Smooth muscle cell (in vitro differentiated cells): ENCODE data around the gene GFI1B. TPM values are rescaled to one million over a fixed set of nuclear protein-coding genes. Genes with fewer than 3 reads are reported as not detected.

ENCODE experiments used
- DNase-seq: peaks from one replicate; lab custom pipeline; 2025; ENCODE audit not compliant: unreplicated experiment; lab: John Stamatoyannopoulos, UW
- H2AFZ ChIP-seq: fragments of 200-600 bp; sonication (generic); 2 replicates; pipeline ENCODE4 v1.6.0; 2016; ENCODE audit warnings: antibody characterized with exemption, low read depth, mild to moderate bottlenecking
- H3F3A ChIP-seq: fragments of 200-600 bp; sonication (generic); 2 replicates; pipeline ENCODE4 v1.6.0; 2017; ENCODE audit warnings: antibody characterized with exemption, low read depth
- H3K27ac ChIP-seq: fragments of 200-600 bp; sonication (generic); 2 replicates; pipeline ENCODE4 v1.5.1; 2016; ENCODE audit warnings: low read depth, mild to moderate bottlenecking
- H3K27me3 ChIP-seq: fragments of 200-600 bp; sonication (generic); 2 replicates; pipeline ENCODE4 v1.6.1; 2016; ENCODE audit warnings: low read depth, mild to moderate bottlenecking
- H3K36me3 ChIP-seq: fragments of 200-600 bp; sonication (generic); 2 replicates; pipeline ENCODE4 v1.5.1; 2016; ENCODE audit warnings: low read depth
- H3K4me1 ChIP-seq: fragments of 200-600 bp; sonication (generic); 2 replicates; pipeline ENCODE4 v1.5.1; 2016; ENCODE audit warnings: low read depth
- H3K4me2 ChIP-seq: fragments of 200-600 bp; sonication (generic); 2 replicates; pipeline ENCODE4 v1.6.0; 2016; ENCODE audit warnings: mild to moderate bottlenecking
- H3K4me3 ChIP-seq: fragments of 200-600 bp; sonication (generic); 2 replicates; pipeline ENCODE4 v1.5.1; 2016; ENCODE audit warnings: mild to moderate bottlenecking
- H3K79me2 ChIP-seq: fragments of 200-600 bp; sonication (generic); 2 replicates; pipeline ENCODE4 v1.6.0; 2016; ENCODE audit warnings: low read depth, mild to moderate bottlenecking
- H3K9ac ChIP-seq: fragments of 200-600 bp; sonication (generic); 2 replicates; pipeline ENCODE4 v1.6.0; 2016; ENCODE audit warnings: low read depth
- H3K9me3 ChIP-seq: fragments of 200-600 bp; sonication (generic); replicated peaks from 2 replicates; pipeline ENCODE4 v1.5.1; 2016; ENCODE audit warnings: low read depth
- H4K20me1 ChIP-seq: fragments of 200-600 bp; sonication (generic); 2 replicates; pipeline ENCODE4 v1.6.0; 2016; ENCODE audit warnings: low read depth
- WGBS: methylation state at CpG from one replicate; pipeline ENCODE4 v1.1.7; 2016; ENCODE audit warnings: low lambda C conversion rate; 5-methylcytosine and 5-hydroxymethylcytosine counted together
- polyA plus RNA-seq: library from polyadenylated mRNA; unstranded; fragments of >200 nt; fragmentation: Nextera tagmentation; extraction: Ambion mirVana; gene quantifications from 2 replicates; pipeline ENCODE4 v1.2.1, GENCODE V29; 2016
- total RNA-seq: library from RNA; depleted of rRNA; stranded (reverse); fragments of >200 nt; gene quantifications from 2 replicates; pipeline ENCODE4 v1.2.3, GENCODE V29; 2014
- TF ChIP-seq, protein P1 (sequence below): fragments of 200-600 bp; sonication (generic); IDR thresholded peaks from 2 replicates; pipeline ENCODE4 v1.5.1; 2017; ENCODE audit warnings: borderline replicate concordance, mild to moderate bottlenecking, antibody characterized with exemption; ENCODE audit not compliant: insufficient read depth, poor library complexity, severe bottlenecking

GFI1B gene
- total and polyA plus RNA-seq, 2 experiments from 2014 or later, result not detected

DNA sequence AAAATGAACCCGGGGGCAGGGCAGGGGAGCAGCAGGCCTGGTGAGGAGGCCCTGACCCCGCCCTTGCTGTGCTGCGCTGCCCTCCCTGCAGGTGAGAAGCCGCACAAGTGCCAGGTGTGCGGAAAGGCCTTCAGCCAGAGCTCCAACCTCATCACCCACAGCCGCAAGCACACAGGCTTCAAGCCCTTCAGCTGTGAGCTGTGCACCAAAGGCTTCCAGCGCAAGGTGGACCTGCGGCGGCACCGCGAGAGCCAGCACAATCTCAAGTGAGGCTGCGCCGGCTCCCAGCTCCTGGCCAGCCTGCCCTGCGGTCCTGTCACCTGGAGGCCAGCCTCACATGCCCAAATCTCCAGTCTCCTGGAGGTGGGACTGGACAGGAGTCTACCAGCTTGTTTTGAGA lies 12.3 kb downstream of the GFI1B start:
- H3K27ac ChIP-seq, result no peak overlapping the region
- DNase-seq, result no peak
- TF ChIP-seq, protein P1, sequence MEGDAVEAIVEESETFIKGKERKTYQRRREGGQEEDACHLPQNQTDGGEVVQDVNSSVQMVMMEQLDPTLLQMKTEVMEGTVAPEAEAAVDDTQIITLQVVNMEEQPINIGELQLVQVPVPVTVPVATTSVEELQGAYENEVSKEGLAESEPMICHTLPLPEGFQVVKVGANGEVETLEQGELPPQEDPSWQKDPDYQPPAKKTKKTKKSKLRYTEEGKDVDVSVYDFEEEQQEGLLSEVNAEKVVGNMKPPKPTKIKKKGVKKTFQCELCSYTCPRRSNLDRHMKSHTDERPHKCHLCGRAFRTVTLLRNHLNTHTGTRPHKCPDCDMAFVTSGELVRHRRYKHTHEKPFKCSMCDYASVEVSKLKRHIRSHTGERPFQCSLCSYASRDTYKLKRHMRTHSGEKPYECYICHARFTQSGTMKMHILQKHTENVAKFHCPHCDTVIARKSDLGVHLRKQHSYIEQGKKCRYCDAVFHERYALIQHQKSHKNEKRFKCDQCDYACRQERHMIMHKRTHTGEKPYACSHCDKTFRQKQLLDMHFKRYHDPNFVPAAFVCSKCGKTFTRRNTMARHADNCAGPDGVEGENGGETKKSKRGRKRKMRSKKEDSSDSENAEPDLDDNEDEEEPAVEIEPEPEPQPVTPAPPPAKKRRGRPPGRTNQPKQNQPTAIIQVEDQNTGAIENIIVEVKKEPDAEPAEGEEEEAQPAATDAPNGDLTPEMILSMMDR, result no peak
- H4K20me1 ChIP-seq, result no peaks in the 10 kb centered on the region
- no peaks in the 10 kb centered on the region for H3K9me3 ChIP-seq
- peaks cover 7% of the 10 kb centered on the region for H3K4me1 ChIP-seq
- WGBS, result 92% methylated on average over 14 of the region's 14 CpGs
- H2AFZ ChIP-seq, result no peak overlapping the region
- H3K36me3 ChIP-seq, result no peaks in the 10 kb centered on the region
- no peak overlapping the region for H3K4me3 ChIP-seq
- no peaks in the 10 kb centered on the region for H3F3A ChIP-seq
- no peaks in the 10 kb centered on the region for H3K27me3 ChIP-seq
- no peaks in the 10 kb centered on the region for H3K79me2 ChIP-seq
- H3K9ac ChIP-seq, result no peak overlapping the region
- no peak overlapping the region for H3K4me2 ChIP-seq

DNA sequence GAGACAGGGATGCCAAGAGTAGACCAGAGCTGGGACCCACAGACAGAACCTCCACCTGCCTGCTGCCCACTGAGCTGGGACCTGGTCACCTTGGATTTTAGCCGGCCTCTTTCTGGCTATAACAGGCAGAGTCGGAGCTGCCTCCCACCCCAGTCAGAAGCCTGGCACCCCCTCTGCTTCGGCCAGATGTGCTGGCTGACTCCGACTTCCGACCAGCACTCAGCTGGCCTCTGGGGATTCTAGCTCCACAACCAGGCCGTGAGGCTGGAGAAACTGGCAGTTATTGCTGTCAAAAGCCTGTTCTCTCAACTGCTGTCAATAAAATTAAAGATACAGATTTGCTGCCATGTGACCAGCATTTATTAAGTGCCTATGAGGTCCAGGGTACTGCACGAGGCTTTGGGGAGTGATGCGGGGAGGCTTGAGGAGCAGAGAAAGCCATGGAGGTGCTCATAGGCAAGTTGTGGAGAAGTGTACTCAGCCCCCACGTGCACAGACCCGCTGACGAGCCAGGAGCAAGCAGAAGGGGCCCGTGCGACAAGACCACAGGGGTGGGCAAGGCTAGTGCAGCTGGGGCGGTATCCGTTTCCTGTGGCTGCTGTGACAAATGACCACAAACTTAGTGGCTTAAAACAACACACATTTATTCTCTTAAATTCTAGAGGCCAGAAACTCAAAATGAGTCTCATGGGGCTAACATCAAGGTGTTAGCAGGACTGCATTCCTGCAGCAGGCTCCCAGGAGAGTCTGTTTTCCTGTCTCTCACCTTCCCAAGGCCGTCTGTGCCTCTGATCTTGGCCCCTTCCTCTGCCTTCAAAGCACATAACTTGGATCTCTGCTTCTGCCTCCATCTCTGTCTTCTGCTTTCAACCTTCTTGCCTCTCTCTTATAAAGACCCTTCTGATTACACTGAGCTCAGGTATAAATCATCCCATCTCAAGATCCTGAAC lies 13.1 kb downstream of the GFI1B start:
- Histone ChIP-seq H3K27me3 (no peaks in the 10 kb centered on the region), H3K9me3 (no peaks in the 10 kb centered on the region), H4K20me1 (no peaks in the 10 kb centered on the region), H3K36me3 (no peaks in the 10 kb centered on the region), H3K79me2 (no peaks in the 10 kb centered on the region), H3K9ac (no peak overlapping the region), H2AFZ (no peak overlapping the region), H3K27ac (no peak overlapping the region), H3K4me3 (no peak overlapping the region), H3K4me2 (no peak overlapping the region), H3K4me1 (peaks cover 7% of the 10 kb centered on the region), H3F3A (no peaks in the 10 kb centered on the region)
- no peak for DNase-seq
- TF ChIP-seq, protein P1, result no peak
- 72% methylated on average over 16 of the region's 16 CpGs for WGBS

DNA sequence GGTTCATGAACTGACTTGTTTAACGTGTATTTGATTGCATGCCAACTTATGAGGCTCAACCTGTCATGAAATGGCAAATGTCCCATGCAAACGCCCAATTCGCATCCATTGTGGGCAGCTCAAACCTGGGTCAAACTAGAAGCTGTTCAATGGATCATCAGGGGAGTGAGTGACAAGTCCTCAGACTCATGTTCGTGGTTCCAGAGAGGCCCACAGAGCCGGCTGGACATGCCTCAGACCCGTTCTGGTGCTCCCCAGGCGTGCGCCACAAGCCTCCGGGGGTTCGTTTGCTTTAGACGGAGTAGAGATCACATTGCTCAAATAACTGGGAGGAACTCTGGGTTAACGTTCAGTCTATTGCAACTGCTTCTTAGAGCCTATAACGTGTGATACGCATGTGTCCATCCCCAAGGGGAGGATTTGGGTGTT lies 15.0 kb downstream of the GFI1B start:
- peaks cover 7% of the 10 kb centered on the region for H3K4me1 ChIP-seq
- no peak overlapping the region for H3K4me3 ChIP-seq
- no peaks in the 10 kb centered on the region for H3K36me3 ChIP-seq
- no peak overlapping the region for H3K9ac ChIP-seq
- H3K27me3 ChIP-seq, result no peaks in the 10 kb centered on the region
- no peaks in the 10 kb centered on the region for H3F3A ChIP-seq
- no peaks in the 10 kb centered on the region for H3K79me2 ChIP-seq
- no peak overlapping the region for H3K4me2 ChIP-seq
- no peak overlapping the region for H2AFZ ChIP-seq
- no peak for DNase-seq
- no peaks in the 10 kb centered on the region for H3K9me3 ChIP-seq
- no peaks in the 10 kb centered on the region for H4K20me1 ChIP-seq
- WGBS, result 85% methylated on average over 14 of the region's 14 CpGs
- TF ChIP-seq, protein P1, result no peak
- H3K27ac ChIP-seq, result no peak overlapping the region
